ENCODE data around the gene SUMO4.
"Not testable (repeated sequence)": the region's sequence is repeated elsewhere in the genome, so short reads cannot be mapped to it uniquely, and the experiment has no call there.

Gene SUMO4

DNA sequence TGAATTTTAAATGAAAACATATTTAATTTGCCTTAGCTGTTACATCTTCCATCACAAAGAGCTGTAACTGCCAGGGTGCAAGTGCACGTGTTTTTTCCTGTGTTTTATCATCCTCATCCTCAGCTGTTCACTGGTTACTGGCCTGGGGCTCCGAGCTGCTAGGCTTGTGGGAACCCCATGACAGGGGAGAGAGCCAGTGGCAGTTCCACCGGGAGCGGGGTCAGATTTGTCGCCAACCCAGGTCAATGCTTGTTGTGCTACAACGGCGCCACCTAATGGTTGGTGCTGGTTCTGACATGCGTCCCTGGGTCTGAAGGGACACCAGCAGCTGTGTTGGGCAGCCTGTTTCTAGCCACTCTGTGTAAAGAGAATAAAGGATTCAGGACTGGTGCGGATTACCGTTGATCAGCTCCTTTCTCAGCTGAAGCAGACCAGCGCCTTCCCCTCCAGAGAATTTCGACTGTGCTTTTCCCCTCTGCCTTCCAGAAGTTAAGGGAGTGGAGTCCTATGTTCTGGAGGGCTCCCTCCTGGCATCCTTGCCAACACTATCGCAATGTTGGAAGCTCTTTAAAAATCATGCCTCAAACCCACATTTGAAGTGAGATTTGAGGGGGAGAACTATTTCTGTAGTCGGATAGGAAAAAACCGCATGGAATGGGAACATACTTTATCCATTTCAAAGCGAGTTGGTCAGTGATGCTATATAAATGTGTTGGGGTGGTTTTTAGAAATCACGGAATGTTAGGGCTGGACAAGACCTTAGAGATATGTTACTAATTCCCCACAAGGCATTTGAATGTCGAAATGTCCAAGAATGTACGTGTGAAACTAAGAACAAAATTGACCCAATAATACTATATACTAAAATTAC, 32.1 kb downstream of the SUMO4 start:
- peak; percentile 96 for DNase-seq (ENCODE audit: low spot score)

DNA sequence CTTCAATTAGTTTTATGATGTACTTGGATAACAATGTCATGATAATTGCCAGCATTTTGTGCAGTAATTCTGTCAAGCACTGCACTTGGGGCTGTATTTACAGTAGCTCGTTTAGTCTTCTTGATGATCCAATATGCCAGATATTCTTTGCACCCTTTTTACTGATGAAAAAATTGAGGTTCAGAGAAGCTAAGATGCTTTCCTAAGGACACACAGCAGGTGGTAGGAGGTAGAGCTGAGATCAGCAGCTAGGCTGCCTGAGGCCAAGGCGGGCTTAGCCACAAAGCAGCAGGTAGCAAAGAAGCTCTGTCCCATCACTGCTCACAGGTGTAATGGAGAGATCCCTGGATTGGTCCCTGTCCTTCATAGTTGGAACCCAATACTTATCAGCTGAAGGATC, 33.3 kb downstream of the SUMO4 start:
- no peak for DNase-seq (ENCODE audit: low spot score)

DNA sequence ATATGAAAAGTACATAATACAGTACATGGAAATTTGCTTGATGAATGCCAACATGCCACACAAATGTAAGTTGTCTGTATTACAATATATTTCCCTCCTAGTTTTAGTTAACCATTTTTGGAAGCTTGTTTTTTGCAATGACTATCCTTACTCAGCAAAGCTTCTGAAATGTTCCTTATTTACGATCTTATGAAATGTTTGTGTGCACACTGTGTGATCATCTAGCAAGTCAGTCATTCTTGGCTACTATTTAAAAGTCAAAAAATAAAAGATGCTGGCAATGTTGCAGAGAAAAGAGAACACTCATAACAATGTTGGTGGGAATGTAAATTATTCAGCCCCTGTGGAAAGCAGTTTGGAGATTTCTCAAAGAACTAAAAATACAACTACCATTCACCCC, 33.8 kb downstream of the SUMO4 start:
- no peak for DNase-seq (ENCODE audit: low spot score)

DNA sequence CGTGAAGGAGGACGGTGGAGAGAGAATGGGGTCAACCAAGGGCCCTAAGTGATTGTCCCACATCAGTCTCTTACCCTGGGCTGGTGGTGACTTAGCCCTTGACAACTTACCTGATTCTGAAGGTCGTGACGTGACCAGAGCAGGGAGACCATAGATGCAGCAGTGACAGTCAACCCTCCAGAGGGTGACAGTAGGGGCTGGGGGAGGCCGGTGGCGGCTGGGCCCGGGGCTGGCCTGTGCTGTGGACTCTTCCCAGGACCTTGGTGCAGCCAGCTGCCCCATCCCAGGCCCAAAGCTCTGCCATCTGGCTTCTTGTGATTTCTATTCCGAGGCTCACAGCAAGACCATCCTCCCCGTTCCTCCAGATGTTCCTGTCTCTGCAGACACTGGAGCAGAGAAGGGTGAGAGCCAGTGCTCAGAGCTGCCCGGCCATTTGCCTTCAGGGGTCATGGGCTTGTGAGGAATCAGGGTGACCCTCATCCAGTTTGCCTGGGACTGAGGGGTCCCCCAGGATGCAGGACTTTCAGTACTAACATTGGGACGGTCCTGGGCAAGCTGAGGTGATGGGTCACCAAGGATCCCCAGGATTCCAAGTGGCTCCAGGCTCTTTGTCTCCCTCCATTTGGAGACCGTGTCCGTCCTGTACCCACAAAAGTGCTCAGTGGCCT, 36.0 kb downstream of the SUMO4 start:
- DNase-seq (ENCODE audit: low spot score), result no peak

DNA sequence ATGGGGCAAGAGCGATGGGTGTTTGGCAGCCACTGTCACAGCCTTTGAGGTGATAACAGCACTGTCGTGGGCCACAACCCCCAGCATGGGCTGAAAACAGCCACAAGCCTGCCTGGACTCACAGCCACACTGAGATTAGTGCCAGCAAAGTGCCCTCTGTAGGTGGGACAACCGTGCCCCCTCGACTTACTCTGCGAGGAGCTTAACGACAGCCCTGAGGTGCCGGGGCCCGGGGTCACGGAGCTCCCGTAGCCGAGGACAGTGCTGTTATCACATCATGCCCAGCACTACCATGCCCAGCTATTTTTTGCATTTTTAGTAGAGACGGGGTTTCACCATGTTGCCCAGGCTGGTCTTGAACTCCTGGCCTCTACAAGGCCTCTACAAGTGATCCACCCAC, 36.6 kb downstream of the SUMO4 start:
- DNase-seq (ENCODE audit: low spot score), result no peak

DNA sequence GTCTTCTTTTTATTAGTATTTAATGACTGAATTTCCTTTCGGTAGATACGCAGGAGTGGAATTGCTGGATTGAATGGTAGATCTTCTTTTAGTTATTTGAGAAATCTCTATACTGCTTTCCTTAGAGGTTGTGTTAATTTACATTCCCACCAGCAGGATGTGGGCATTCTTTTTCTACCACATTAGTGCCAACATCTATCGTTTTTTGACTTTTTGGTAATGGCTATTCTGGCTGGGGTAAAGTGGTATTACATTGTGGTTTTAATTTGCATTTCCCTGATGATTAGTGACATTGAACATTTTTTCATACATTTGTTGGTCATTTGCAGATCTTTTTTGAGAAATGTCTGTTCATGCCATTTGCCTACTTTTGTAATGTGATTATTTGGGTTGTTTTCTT, 37.1 kb downstream of the SUMO4 start:
- no peak for DNase-seq (ENCODE audit: low spot score)

DNA sequence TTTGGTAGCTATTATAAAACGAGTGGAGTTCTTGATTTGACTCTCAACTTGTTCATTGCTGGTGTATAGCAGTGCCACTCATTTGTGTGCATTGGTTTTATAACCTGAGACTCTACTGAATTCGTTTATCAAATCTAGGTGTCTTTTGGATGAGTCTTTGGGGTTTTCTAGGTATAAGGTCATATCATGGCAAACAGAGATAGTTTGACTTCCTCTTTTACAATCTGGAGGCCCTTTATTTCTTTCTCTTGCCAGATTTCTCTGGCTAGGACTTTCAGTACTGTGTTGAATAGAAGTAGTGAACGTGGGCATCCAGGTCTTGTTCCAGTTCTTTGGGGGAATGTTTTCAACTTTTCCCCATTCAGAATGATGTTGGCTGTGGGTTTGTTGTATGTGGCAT, 38.8 kb downstream of the SUMO4 start:
- no peak for DNase-seq (ENCODE audit: low spot score)

DNA sequence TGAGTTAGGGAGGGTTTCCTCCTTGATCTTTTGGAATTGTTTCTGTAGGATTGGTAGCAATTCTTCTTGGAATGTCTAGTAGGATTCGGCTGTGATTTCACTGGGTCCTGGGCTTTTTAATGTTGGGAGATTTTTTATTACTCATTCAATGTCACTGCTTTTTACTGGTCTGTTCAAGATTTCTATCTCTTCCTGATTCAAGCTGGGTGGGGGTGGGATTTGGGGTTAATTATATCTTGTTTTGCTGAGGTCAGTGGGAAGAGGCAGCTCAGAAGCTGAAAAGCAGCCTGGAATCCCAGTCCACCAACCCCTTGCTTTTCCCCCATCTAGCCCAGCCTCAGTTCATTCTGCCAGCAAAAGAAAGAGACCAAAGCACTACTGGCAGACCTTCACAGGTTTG, 39.6 kb downstream of the SUMO4 start:
- DNase-seq (ENCODE audit: low spot score), result no peak

DNA sequence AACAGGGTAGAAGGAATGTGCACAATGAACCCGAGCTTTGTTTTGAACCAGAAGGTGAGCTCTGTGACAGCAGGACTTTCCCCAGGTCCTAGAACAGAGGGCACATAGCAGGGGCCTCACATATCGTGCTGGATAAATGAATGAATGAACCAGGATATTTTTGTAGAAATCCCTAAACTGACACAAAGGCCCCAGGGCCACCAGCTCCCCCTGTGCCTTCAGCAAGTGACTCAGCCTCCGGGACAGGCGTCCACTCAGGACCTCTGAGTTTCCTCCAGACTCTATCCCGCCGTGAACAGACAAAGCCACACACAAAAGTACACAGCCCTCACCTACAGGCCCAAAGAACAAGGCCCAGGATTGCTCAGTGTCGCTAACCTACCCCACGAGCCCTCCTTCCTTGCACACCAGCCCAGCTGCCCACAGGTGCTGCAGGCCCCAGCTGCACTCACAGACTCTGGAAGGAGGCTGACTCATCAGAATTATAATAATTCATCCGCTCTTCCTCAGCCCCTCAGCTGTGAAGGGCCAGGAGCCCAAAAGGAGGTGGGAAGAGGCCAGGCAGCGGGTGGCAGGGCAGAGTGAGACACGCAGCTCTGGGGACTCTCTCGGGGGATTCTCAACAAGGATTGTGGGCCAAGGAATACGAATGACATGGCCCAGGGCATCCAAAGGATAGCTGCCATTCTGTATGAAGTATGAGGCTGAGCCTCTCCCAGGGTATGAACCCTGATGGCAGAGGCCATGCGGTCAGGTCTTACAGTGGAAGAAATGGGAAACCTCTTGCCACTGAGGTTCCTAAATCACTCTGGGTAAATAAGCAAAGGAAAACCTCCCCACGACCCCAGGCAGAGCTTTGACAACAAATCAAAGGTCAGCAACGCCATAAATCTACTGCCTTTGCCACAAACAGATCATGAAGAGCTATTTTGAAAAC, 40.9 kb downstream of the SUMO4 start:
- DNase-seq (ENCODE audit: low spot score), result no peak

DNA sequence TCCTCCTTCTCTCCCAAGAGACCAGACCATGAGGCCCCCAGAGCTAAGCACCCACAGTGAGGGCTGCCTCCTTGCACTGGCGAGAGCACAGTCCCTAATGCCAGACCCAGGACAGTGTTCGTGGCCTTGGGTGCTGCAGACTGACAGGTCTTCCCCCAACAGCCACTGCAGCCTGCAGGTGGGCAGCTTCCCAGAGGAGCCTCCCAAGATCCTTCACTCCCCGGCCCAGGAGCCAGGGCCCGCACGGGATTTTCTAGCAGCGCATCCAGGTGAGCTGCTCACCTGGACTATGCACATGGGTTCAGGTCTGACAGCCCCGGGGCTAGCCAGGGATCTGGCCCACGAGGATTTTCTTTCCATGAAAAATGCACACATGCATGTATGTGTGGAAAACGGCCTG, 41.7 kb downstream of the SUMO4 start:
- DNase-seq (ENCODE audit: low spot score), result no peak

DNA sequence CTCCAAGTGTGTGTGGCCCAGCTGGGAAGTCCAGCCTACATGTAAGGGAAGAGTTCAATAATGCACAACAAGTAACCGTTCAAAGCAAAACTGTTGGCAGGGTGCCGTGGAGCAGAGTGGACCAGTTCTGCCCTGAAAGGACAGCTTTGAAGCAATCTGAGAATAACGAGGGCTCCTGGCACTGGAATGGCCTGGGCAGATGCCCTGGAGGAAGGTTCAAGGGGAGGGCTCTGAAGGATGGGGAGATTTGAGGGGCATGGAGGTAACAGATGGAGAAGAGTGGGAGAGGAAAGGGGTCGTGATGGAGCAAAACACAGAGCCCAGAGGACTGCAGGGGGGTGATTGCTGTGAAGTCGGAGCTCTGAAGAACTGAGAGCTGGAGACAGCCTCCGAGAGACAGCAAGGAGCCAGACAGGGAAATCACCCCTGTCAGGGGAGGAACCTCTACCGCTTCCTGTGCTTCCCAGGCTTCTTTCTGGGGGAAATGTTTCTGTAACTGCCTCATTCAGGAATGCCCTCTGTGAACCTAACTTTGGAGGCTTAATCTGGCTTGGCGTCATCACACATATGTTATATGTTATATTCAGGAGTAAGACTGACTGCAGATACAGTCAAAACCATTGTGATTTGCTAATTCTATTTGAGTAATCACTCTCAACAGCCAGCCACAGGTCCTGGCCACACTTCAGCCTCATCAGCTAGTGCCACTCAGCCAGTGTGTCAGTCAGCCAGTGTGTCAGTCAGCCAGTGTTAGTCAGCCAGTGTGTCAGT, 43.5 kb downstream of the SUMO4 start:
- DNase-seq (ENCODE audit: low spot score), result no peak

DNA sequence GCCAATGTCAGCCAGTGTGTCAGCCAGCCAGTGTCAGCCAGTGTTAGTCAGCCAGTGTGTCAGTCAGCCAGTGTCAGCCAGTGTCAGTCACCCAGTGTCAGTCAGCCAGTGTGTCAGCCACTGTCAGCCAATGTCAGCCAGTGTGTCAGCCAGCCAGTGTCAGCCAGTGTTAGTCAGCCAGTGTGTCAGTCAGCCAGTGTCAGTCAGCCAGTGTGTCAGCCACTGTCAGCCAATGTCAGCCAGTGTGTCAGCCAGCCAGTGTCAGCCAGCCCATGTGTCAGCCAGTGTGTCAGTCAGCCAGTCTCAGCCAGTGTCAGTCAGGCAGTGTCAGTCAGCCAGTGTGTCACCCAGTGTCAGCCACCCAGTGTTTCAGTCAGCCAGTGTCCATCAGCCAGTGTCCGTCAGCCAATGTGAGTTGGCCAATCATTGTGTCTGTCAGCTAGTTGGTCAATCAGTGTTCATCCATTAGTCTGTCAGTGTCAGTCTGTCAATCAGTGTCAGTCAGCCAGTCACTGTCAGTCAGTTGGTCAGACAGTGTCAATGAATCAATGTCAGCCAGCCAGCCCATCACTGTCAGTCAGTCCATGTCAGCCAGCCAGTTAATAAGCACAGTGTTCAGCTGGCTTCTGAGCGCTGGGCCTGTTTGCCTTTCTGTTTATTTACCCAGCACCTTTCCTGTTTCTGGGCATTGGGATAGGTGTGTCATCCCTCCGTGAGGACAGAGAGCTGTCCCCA, 44.5 kb downstream of the SUMO4 start:
- not testable (repeated sequence) for DNase-seq (ENCODE audit: low spot score)

DNA sequence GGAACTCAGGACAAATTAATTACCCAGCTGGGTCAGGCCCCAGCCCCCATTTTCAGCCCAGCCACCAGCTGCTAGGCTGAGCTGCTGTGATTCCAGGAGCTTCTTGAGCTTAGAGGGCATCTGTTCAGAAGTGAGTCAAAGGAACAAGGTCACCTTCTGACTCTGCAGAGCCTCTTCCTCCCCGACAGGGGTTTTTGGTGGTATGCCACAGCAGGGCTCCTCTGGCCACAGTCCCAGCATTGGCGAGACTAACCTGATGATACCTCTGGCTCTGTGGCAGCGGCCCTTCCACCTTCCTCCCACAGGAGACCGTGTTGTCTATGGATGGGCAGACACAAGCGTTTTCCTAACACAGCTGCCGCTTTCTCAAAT, 45.0 kb downstream of the SUMO4 start:
- DNase-seq (ENCODE audit: low spot score), result no peak

DNA sequence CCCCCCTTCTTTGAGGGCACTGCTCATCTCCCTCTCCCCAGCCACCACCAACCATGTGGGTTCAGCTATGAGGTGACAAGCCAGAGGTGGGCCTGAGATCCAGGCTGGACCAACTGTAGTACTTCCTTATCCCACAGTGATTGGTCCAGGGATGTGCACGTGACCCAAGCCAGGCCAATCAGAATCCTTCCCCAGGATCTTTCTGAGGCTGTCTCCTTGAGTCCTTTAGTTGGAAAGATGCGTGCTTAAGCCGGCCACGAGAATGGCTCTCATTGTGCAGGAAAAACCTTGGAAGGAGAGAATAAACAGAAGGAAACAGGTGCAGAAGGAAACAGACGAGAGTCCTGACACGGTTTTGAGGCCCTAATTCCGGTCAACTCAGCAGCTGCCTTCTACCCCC, 45.5 kb downstream of the SUMO4 start:
- no peak for DNase-seq (ENCODE audit: low spot score)

DNA sequence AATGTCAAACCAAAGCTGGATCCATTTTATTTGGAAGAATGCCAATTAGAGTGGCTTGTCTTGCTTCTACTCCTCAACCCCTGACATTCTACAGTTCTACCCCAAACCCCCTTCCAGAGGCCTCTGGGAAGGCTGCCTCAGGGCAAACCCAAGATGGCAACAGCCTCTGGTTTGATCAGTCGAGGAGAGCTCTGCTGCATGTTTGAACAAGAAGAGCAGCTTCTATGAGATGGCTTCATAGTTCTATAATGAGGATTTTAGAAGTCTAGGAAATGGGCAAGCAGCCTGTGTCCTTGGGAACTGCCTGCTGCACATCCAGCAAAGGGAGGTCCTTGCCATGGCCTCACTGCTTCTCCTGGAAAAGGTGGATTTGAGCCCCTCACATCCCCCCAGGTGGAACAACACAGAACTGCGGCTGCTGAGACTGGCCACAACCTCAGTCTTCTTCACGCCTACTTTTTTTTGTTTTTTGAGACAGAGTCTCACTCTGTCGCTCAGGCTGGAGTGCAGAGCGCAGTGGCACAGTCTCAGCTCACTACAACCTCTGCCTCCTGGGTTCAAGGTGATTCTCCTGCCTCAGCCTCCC, 46.8 kb downstream of the SUMO4 start:
- DNase-seq (ENCODE audit: low spot score), result no peak

DNA sequence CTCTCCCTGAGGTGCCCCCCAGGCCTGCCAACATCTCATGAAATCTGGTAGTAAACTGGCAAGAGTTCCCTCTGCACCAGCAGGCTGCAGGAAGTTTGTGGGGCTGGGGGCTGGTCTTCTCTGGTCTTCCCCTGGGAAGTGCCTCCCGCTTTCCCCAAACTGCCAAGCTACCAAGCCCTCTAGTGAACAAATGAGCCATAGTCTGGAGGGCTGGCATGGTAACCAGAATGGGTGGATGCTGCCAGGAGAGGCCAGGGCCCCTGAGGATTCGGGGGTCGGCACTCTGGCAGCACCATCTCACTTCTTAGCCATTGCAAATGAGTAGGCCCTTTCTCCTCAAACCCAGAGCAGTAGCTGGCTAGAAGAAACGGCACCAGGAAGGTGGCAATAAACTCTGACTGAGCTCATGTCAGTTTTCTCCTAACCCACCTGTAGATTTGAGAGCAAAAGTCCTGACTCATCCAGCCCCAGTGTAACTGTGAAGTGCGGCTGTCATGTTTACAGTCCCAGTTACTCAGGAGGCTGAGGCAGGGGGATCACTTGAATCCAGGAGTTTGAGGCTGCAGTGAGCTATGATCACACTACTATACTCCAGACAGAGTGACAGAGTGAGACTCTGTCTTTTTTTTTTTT, 48.9 kb downstream of the SUMO4 start:
- no peak for DNase-seq (ENCODE audit: low spot score)

DNA sequence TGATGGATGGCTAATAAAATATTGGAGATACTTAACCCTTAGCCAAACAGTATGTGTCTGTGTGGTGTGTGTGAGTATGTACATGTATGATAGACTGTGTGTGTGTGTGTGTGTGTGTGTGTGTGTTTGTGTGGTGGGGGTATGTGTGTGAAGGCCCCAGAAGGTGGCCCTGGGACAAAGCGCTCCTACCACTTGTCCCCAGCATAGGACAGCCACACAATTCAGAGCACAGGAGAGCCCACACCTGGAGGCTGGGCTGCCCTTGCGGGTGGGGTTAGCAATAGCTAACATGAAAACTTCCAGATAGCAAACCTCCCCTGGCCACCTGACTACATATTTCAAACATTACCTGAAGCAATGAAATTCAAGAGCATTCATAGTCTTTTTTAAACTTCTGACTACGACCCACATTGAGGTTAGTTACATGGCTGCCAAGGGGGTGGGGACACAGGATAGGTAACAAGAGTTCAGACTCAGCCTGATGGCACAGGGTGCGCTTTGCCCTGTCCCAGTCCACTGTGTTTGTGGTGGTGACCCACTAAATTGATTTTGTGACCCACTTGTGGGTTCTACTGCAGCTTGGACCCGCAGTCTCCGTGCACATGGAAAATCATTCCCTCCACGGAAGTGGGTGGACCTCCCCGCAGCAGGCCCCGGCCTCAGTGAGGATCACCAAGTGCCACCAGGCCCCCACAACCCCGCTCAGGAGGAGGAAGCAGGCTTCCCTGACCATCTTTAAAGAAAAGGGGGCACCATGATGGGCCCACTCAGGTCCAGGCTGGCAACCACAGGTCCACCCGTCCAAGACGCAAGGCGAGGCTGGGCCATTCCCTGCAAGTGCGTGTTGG, 50.0 kb downstream of the SUMO4 start:
- no peak for DNase-seq (ENCODE audit: low spot score)
